ENCODE data around the gene SPP2.

SPP2 gene

GRCh38 chr2:234125451-234126145 is 75.1 kb downstream of the SPP2 start:
- in situ Hi-C loops (cut with MboI; ENCODE audit: low sequenced_read_pairs, unreplicated experiment) = loop anchor here (25.0 kb wide), 1 partner anchor 987 kb away; no protein-coding TSS in a partner anchor
- no peak for DNase-seq (ENCODE audit: low spot score)
- TF ChIP-seq CTCF (IDR thresholded peaks at IDR 0.05; ENCODE audit: borderline replicate concordance, control extremely low read depth, extremely low read depth, insufficient read depth, missing control alignments) = no peak

DNA sequence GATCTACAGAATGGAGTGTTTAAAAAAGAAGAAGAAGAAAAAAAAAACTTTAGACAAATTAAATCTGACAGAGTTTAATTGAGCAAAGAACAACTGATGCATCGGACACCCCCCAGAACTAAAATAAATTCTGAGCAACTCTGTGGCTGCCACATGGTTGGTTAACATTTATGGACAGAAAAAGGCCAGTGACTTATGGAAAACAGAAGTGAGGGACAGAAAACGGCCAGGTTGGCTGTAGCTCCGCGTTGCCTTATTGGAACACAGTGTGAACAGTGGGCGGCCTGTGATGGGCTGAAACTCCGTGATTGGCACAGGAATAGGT is 75.6 kb downstream of the SPP2 start:
- in situ Hi-C loops (cut with MboI; ENCODE audit: low sequenced_read_pairs, unreplicated experiment) = loop anchor here (25.0 kb wide), 1 partner anchor 986 kb away; no protein-coding TSS in a partner anchor
- DNase-seq (ENCODE audit: low spot score) = no peak
- no peak for TF ChIP-seq CTCF (IDR thresholded peaks at IDR 0.05; ENCODE audit: borderline replicate concordance, control extremely low read depth, extremely low read depth, insufficient read depth, missing control alignments)
